Dendritic cell treated with granulocyte-macrophage colony-stimulating factor and Interleukin-4, amounts not matched to agents 40 ng/mL and 50 ng/mL, for 4 days (primary cell): ENCODE measurements around the gene NBEAL2.

Experiments
- H3K27ac Mint-ChIP-seq: one replicate; pipeline ENCODE4 v1.8.0; 2022; ENCODE audit warnings: mild to moderate bottlenecking, mixed read lengths
- H3K27me3 Mint-ChIP-seq: one replicate; pipeline ENCODE4 v1.8.0; 2022; ENCODE audit warnings: mild to moderate bottlenecking, mixed read lengths
- H3K36me3 Mint-ChIP-seq: one replicate; pipeline ENCODE4 v1.8.0; 2022; ENCODE audit warnings: low read depth, mixed read lengths
- H3K4me1 Mint-ChIP-seq: one replicate; pipeline ENCODE4 v1.8.0; 2022; ENCODE audit warnings: low read depth, mixed read lengths
- H3K4me3 Mint-ChIP-seq: one replicate; pipeline ENCODE4 v1.8.0; 2022; ENCODE audit warnings: mild to moderate bottlenecking, moderate library complexity, mixed read lengths
- H3K9me3 Mint-ChIP-seq: one replicate; pipeline ENCODE4 v1.8.0; 2022; ENCODE audit warnings: mixed read lengths
- intact Hi-C: fragments of 100-400 bp; cut with micrococcal nuclease; formaldehyde crosslinking; loops from one replicate; pipeline ENCODE4 v1.15.0; 2022

Gene NBEAL2

GRCh38 chr3:46950650-46951241 lies 28.7 kb upstream of the NBEAL2 start:
- Mint-ChIP-seq H3K27ac (no peak overlapping the region), H3K36me3 (peaks cover 51% of the 10 kb centered on the region), H3K4me1 (peaks cover 97% of the 10 kb centered on the region), H3K27me3 (no peaks in the 10 kb centered on the region), H3K4me3 (no peak overlapping the region), H3K9me3 (no peaks in the 10 kb centered on the region)
- intact Hi-C loops, result no loop called here

- Mint-ChIP-seq H3K4me3 (no peak overlapping the region), H3K27me3 (no peaks in the 10 kb centered on the region), H3K36me3 (peaks cover 41% of the 10 kb centered on the region), H3K27ac (peak overlapping the region; percentile 20), H3K4me1 (peaks cover 97% of the 10 kb centered on the region), H3K9me3 (no peaks in the 10 kb centered on the region)
- intact Hi-C loops, result loop anchor here (2.0 kb wide), 1 partner anchor 20 kb away; no protein-coding TSS in a partner anchor
Measured at GRCh38 chr3:46952813-46953212, 26.7 kb upstream of the NBEAL2 start.

- Mint-ChIP-seq H3K4me1 (peaks cover 94% of the 10 kb centered on the region), H3K36me3 (peaks cover 39% of the 10 kb centered on the region), H3K4me3 (peak overlapping the region; percentile 26), H3K27ac (peak overlapping the region; percentile 20), H3K9me3 (no peaks in the 10 kb centered on the region), H3K27me3 (no peaks in the 10 kb centered on the region)
- intact Hi-C loops, result loop anchor here (2.0 kb wide), 1 partner anchor 21 kb away; no protein-coding TSS in a partner anchor
Measured at GRCh38 chr3:46953234-46954010, 26.0 kb upstream of the NBEAL2 start.

- H3K4me1 Mint-ChIP-seq, result peaks cover 94% of the 10 kb centered on the region
- H3K27ac Mint-ChIP-seq, result peak overlapping the region; percentile 20
- H3K4me3 Mint-ChIP-seq, result peak overlapping the region; percentile 4
- intact Hi-C loops, result no loop called here
- no peaks in the 10 kb centered on the region for H3K27me3 Mint-ChIP-seq
- H3K9me3 Mint-ChIP-seq, result no peaks in the 10 kb centered on the region
- peaks cover 44% of the 10 kb centered on the region for H3K36me3 Mint-ChIP-seq
Measured at GRCh38 chr3:46954178-46954577, 25.3 kb upstream of the NBEAL2 start.

- Mint-ChIP-seq H3K36me3 (peaks cover 51% of the 10 kb centered on the region), H3K4me1 (peaks cover 94% of the 10 kb centered on the region), H3K4me3 (no peak overlapping the region), H3K27ac (no peak overlapping the region), H3K27me3 (no peaks in the 10 kb centered on the region), H3K9me3 (no peaks in the 10 kb centered on the region)
- intact Hi-C loops, result no loop called here
Measured at GRCh38 chr3:46955157-46955556, 24.3 kb upstream of the NBEAL2 start.

- intact Hi-C loops, result no loop called here
- no peaks in the 10 kb centered on the region for H3K9me3 Mint-ChIP-seq
- no peak overlapping the region for H3K27ac Mint-ChIP-seq
- H3K4me1 Mint-ChIP-seq, result peaks cover 94% of the 10 kb centered on the region
- H3K4me3 Mint-ChIP-seq, result no peak overlapping the region
- H3K36me3 Mint-ChIP-seq, result peaks cover 56% of the 10 kb centered on the region
- no peaks in the 10 kb centered on the region for H3K27me3 Mint-ChIP-seq
Measured at GRCh38 chr3:46955801-46956259, 23.6 kb upstream of the NBEAL2 start.

GRCh38 chr3:46957092-46957820 lies 22.2 kb upstream of the NBEAL2 start:
- no peaks in the 10 kb centered on the region for H3K9me3 Mint-ChIP-seq
- no peaks in the 10 kb centered on the region for H3K27me3 Mint-ChIP-seq
- H3K4me1 Mint-ChIP-seq, result peaks cover 95% of the 10 kb centered on the region
- no peak overlapping the region for H3K4me3 Mint-ChIP-seq
- H3K36me3 Mint-ChIP-seq, result peaks cover 49% of the 10 kb centered on the region
- intact Hi-C loops, result no loop called here
- H3K27ac Mint-ChIP-seq, result no peak overlapping the region

- peaks cover 6% of the 10 kb centered on the region for H3K9me3 Mint-ChIP-seq
- intact Hi-C loops, result no loop called here
- H3K27ac Mint-ChIP-seq, result peak overlapping the region; percentile 46
- peaks cover 59% of the 10 kb centered on the region for H3K36me3 Mint-ChIP-seq
- no peak overlapping the region for H3K4me3 Mint-ChIP-seq
- H3K4me1 Mint-ChIP-seq, result peaks cover 92% of the 10 kb centered on the region
- H3K27me3 Mint-ChIP-seq, result no peaks in the 10 kb centered on the region
Measured at GRCh38 chr3:46958467-46959160, 20.9 kb upstream of the NBEAL2 start.

GRCh38 chr3:46959161-46959511 lies 20.3 kb upstream of the NBEAL2 start:
- Mint-ChIP-seq H3K27ac (peak overlapping the region; percentile 79), H3K4me1 (peaks cover 91% of the 10 kb centered on the region), H3K4me3 (no peak overlapping the region), H3K9me3 (peaks cover 6% of the 10 kb centered on the region), H3K36me3 (peaks cover 61% of the 10 kb centered on the region), H3K27me3 (no peaks in the 10 kb centered on the region)
- intact Hi-C loops, result no loop called here

GRCh38 chr3:46960081-46960701 lies 19.3 kb upstream of the NBEAL2 start:
- peaks cover 90% of the 10 kb centered on the region for H3K4me1 Mint-ChIP-seq
- peaks cover 6% of the 10 kb centered on the region for H3K9me3 Mint-ChIP-seq
- H3K36me3 Mint-ChIP-seq, result peaks cover 57% of the 10 kb centered on the region
- H3K4me3 Mint-ChIP-seq, result peak overlapping the region; percentile 11
- H3K27me3 Mint-ChIP-seq, result no peaks in the 10 kb centered on the region
- intact Hi-C loops, result no loop called here
- H3K27ac Mint-ChIP-seq, result peak overlapping the region; percentile 79

- peaks cover 6% of the 10 kb centered on the region for H3K9me3 Mint-ChIP-seq
- H3K27ac Mint-ChIP-seq, result peak overlapping the region; percentile 79
- peaks cover 59% of the 10 kb centered on the region for H3K36me3 Mint-ChIP-seq
- H3K4me1 Mint-ChIP-seq, result peaks cover 90% of the 10 kb centered on the region
- H3K4me3 Mint-ChIP-seq, result no peak overlapping the region
- intact Hi-C loops, result no loop called here
- no peaks in the 10 kb centered on the region for H3K27me3 Mint-ChIP-seq
Measured at GRCh38 chr3:46960835-46961234, 18.6 kb upstream of the NBEAL2 start.

GRCh38 chr3:46962427-46962826 lies 17.0 kb upstream of the NBEAL2 start:
- no peaks in the 10 kb centered on the region for H3K27me3 Mint-ChIP-seq
- peaks cover 65% of the 10 kb centered on the region for H3K36me3 Mint-ChIP-seq
- no peak overlapping the region for H3K4me3 Mint-ChIP-seq
- intact Hi-C loops, result no loop called here
- peaks cover 90% of the 10 kb centered on the region for H3K4me1 Mint-ChIP-seq
- peaks cover 6% of the 10 kb centered on the region for H3K9me3 Mint-ChIP-seq
- no peak overlapping the region for H3K27ac Mint-ChIP-seq

GRCh38 chr3:46962990-46963389 lies 16.5 kb upstream of the NBEAL2 start:
- peaks cover 6% of the 10 kb centered on the region for H3K9me3 Mint-ChIP-seq

More at GRCh38 chr3:46962990-46963389, 16.5 kb upstream of the NBEAL2 start:
- Mint-ChIP-seq H3K4me1 (peaks cover 87% of the 10 kb centered on the region), H3K36me3 (peaks cover 64% of the 10 kb centered on the region), H3K27me3 (no peaks in the 10 kb centered on the region), H3K27ac (no peak overlapping the region), H3K4me3 (no peak overlapping the region)
- intact Hi-C loops, result no loop called here
